Gastroesophageal sphincter (tissue), 4 donors: ENCODE data around the gene SNRPB. TPM values are rescaled to one million over a fixed set of nuclear protein-coding genes. Genes with fewer than 3 reads are reported as not detected.
"Not testable (repeated sequence)": the region's sequence is repeated elsewhere in the genome, so short reads cannot be mapped to it uniquely, and the experiment has no call there.

Source experiments
- ATAC-seq: fragments of 150-250 bp; one replicate; pipeline ENCODE4 v1.9.1; 2016; ENCODE audit warnings: mild to moderate bottlenecking, moderate library complexity
- H3K27ac ChIP-seq, 4 donors: fragments of 200-600 bp; sonication (generic) in 3 of 4; 1 replicate in 3 of 4; 2 replicates in 1 of 4; pipeline ENCODE4 v1.5.1; 2016 to 2019
- H3K27me3 ChIP-seq: fragments of 200-600 bp; sonication (generic); one replicate; pipeline ENCODE4 v1.5.1; 2019
- H3K36me3 ChIP-seq, 2 donors: fragments of 200-600 bp; sonication (generic); one replicate each; pipeline ENCODE4 v1.5.1; 2019; ENCODE audit warnings: control low read depth in 1 of 2
- H3K4me1 ChIP-seq, 3 donors: fragments of 200-600 bp; sonication (generic); 1 replicate in 2 of 3; 2 replicates in 1 of 3; pipeline ENCODE4 v1.5.1; 2016 to 2019; ENCODE audit warnings: control low read depth in 2 of 3
- H3K4me3 ChIP-seq, 2 donors: fragments of 200-600 bp; sonication (generic); one replicate each; pipeline ENCODE4 v1.5.1; 2019; ENCODE audit warnings: mild to moderate bottlenecking in 1 of 2, moderate library complexity in 1 of 2
- H3K9me3 ChIP-seq, 3 donors: fragments of 200-600 bp; sonication (generic); one replicate each; pipeline ENCODE4 v1.5.1; 2017 to 2019; ENCODE audit warnings: control low read depth in 2 of 3
- EP300 ChIP-seq: sonication (generic); formaldehyde crosslinking; IDR thresholded peaks from one replicate; pipeline ENCODE4 v1.6.1; 2017; ENCODE audit warnings: antibody characterized with exemption, mild to moderate bottlenecking
- POLR2A ChIP-seq, 2 donors: fragments of 450-650 bp; IDR thresholded peaks; one replicate each; pipeline ENCODE4 v1.6.1; 2017; ENCODE audit warnings: antibody characterized with exemption in 2 of 2, mild to moderate bottlenecking in 2 of 2, moderate library complexity in 1 of 2
- POLR2AphosphoS5 ChIP-seq: sonication (generic); formaldehyde crosslinking; IDR thresholded peaks from one replicate; pipeline ENCODE4 v1.6.1; 2017; ENCODE audit warnings: antibody characterized with exemption
- WGBS, 2 donors: methylation state at CpG; one replicate each; pipeline ENCODE4 v1.1.5; 2018; ENCODE audit warnings: low coverage in 1 of 2; 5-methylcytosine and 5-hydroxymethylcytosine counted together
- total RNA-seq, 4 donors: library from RNA; depleted of rRNA; stranded (reverse); fragments of >200 nt; gene quantifications; one replicate each; pipeline ENCODE4 v1.1.0, GENCODE V29; 2016
- TF ChIP-seq, protein P1 (sequence below), 4 experiments: fragments of 200-600 bp in 2 of 4; fragments of 450-650 bp in 2 of 4; sonication (generic) in 1 of 4; IDR thresholded peaks; one replicate each; pipeline ENCODE4 v1.5.1; 2017 to 2019; ENCODE audit warnings: antibody characterized with exemption in 4 of 4, mild to moderate bottlenecking in 2 of 4, moderate library complexity in 2 of 4

SNRPB gene
- total RNA-seq, 4 donors from 2014 or later = 154 to 212 (median 204) TPM

DNA sequence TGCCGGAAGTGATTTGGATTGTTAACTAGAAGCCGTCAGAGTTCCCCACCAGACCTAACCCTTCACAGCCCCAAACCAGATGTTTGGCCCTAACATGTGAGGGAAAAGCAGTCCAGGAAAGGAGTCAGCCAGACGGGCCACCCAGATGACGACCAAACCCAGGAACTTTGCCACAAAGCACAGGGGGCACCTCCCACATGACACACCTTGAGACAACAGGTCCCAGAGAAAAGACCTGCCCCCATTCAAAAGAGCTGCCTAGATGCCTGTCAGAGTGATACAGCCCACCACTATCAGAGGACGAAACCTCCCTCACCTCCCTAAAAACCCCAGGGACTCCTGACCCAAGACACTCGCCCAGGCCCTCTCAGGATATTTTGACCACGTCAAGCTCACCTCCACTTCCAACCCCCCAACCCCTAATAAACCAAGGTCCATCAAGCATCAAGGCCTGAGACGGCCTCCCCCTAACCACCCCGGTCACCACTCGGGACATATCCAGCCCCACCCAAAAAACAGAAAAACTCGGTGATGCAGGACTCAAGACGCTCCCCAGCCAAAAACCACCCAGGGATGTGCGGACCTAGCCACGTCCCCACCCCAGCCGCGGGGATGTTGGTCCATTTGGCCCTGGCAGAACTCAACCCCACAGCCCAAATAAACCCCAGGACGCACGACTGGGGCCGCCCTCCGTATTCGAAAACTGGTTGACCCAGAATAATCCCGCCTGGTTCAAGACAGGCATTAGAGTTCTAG is 37.5 kb upstream of the SNRPB start:
- H3K4me1 ChIP-seq = peaks cover 0 to 23% (median 10%) of the 10 kb centered on the region in 3 donors
- peak; percentile 34 for ATAC-seq
- WGBS, 2 donors = 5 to 40% methylated on average over 1 to 7 of the region's 22 CpGs
- no peaks in the 10 kb centered on the region for H3K36me3 ChIP-seq
- peak overlapping the region in 3 of 4 donors; percentile 88 to 89 (median 89) for H3K27ac ChIP-seq
- TF ChIP-seq POLR2AphosphoS5 (no peak), POLR2A (IDR thresholded peaks at IDR 0.05) (no peak)
- TF ChIP-seq, protein P1, sequence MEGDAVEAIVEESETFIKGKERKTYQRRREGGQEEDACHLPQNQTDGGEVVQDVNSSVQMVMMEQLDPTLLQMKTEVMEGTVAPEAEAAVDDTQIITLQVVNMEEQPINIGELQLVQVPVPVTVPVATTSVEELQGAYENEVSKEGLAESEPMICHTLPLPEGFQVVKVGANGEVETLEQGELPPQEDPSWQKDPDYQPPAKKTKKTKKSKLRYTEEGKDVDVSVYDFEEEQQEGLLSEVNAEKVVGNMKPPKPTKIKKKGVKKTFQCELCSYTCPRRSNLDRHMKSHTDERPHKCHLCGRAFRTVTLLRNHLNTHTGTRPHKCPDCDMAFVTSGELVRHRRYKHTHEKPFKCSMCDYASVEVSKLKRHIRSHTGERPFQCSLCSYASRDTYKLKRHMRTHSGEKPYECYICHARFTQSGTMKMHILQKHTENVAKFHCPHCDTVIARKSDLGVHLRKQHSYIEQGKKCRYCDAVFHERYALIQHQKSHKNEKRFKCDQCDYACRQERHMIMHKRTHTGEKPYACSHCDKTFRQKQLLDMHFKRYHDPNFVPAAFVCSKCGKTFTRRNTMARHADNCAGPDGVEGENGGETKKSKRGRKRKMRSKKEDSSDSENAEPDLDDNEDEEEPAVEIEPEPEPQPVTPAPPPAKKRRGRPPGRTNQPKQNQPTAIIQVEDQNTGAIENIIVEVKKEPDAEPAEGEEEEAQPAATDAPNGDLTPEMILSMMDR (IDR thresholded peaks at IDR 0.05) = no peak
- peak overlapping the region; percentile 65 to 70 for H3K4me3 ChIP-seq
- H3K9me3 ChIP-seq = no peaks in the 10 kb centered on the region
- H3K27me3 ChIP-seq = no peaks in the 10 kb centered on the region

DNA sequence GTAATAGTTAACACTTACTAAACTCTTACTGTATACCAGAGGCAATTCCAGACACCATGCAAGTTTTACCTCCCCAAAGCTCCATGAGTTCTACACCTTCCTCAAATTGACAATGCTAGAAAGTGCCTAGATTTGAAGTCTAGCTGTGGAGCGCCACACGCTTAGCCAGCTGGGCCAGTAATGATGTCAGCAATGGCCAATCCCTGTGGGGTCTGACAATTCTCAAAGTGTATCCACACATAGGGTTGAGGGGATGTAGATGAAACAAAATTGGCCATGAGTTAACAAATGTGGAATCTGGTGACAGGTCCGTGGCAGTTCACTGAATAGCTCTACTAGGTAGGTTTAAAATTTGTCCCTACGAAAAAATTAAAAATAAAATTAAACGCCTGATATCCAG is 36.9 kb upstream of the SNRPB start:
- TF ChIP-seq POLR2AphosphoS5 (no peak), POLR2A (IDR thresholded peaks at IDR 0.05) (no peak), EP300 (no peak)
- TF ChIP-seq, protein P1 (IDR thresholded peaks at IDR 0.05) = no peak
- H3K36me3 ChIP-seq = no peaks in the 10 kb centered on the region
- H3K4me1 ChIP-seq = peaks cover 0 to 23% (median 10%) of the 10 kb centered on the region in 3 donors
- WGBS, 2 donors = 67 to 77% methylated on average over 5 of the region's 5 CpGs
- no peak for ATAC-seq
- H3K27me3 ChIP-seq = no peaks in the 10 kb centered on the region
- peak overlapping the region in 1 of 2 donors; percentile 70 for H3K4me3 ChIP-seq
- H3K9me3 ChIP-seq = no peaks in the 10 kb centered on the region
- peak overlapping the region in 2 of 4 donors; percentile 89 for H3K27ac ChIP-seq

DNA sequence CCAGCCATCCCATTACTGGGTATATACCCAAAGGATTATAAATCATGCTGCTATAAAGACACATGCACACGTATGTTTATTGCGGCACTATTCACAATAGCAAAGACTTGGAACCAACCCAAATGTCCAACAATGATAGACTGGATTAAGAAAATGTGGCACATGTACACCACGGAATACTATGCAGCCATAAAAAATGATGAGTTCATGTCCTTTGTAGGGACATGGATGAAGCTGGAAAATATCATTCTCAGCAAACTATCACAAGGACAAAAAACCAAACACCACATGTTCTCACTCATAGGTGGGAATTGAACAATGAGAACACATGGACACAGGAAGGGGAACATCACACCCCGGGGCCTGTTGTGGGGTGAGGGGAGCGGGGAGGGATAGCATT is 35.8 kb upstream of the SNRPB start:
- not testable (repeated sequence) for H3K4me3 ChIP-seq, H3K36me3 ChIP-seq, ATAC-seq, H3K27me3 ChIP-seq, H3K27ac ChIP-seq, H3K9me3 ChIP-seq
- WGBS, 2 donors = 100% methylated on average over 1 of the region's 5 CpGs; no CpG with 5 or more reads in 1 of the 2 donors
- peaks cover 0 to 23% (median 10%) of the 10 kb centered on the region in 3 donors for H3K4me1 ChIP-seq

DNA sequence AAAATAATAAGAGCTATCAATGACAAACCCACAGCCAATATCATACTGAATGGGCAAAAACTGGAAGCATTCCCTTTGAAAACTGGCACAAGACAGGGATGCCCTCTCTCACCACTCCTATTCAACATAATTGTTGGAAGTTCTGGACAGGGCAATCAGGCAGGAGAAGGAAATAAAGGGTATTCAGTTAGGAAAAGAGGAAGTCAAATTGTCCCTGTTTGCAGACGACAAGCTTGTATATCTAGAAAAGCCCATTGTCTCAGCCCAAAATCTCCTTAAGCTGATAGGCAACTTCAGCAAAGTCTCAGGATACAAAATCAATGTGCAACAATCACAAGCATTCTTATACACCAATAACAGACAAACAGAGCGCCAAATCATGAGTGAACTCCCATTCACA is 34.2 kb upstream of the SNRPB start:
- not testable (repeated sequence) for H3K27ac ChIP-seq, H3K9me3 ChIP-seq, H3K4me3 ChIP-seq, ATAC-seq, H3K27me3 ChIP-seq
- Histone ChIP-seq H3K4me1 (peaks cover 0 to 22% (median 10%) of the 10 kb centered on the region in 3 donors), H3K36me3 (peaks cover 0 to 12% of the 10 kb centered on the region in 2 donors)
- WGBS, 2 donors = 69 to 100% methylated on average over 1 to 2 of the region's 2 CpGs

DNA sequence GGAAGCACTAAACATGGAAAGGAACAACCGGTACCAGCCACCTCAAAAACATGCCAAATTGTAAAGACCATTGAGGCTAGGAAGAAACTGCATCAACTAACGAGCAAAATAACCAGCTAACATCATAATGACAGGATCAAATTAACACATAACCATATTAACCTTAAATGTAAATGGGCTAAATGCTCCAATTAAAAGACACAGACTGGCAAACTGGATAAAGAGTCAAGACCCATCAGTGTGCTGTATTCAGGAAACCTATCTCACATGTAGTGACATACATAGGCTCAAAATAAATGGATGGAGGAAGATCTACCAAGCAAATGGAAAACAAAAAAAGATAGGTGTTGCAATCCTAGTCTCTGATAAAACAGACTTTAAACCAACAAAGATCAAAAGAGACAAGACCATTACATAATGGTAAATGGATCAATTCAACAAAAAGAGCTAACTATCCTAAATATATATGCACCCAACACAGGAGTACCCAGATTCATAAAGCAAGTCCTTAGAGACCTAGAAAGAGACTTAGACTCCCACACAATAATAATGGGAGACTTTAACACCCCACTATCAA is 32.3 kb upstream of the SNRPB start:
- H3K27me3 ChIP-seq, H3K27ac ChIP-seq, ATAC-seq, H3K9me3 ChIP-seq, H3K4me3 ChIP-seq: not testable (repeated sequence)
- Histone ChIP-seq H3K36me3 (peaks cover 0 to 29% of the 10 kb centered on the region in 2 donors), H3K4me1 (peaks cover 0 to 11% (median 6%) of the 10 kb centered on the region in 3 donors)
- 91 to 95% methylated on average over 2 of the region's 2 CpGs for WGBS, 2 donors

DNA sequence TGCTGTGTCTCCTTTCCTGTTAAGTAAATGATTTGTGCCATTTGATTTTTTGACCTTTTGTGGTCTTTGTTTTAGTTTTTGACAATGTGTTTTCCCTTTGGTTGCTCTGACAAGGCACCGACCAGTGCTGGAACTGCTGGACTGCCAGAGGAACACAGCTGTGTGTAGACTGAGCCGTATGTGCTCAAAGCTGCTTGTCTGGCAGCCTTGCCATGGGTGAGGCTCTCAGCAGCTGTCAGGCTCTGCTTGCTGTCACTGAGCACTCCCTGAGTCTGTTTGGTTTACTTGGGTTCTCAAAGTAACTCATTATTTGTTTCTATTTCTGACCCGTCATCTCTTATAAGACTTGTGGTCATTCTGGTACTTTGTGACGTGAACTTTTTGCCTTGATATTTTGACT is 15.1 kb upstream of the SNRPB start:
- Histone ChIP-seq H3K4me3 (no peak overlapping the region), H3K36me3 (peaks cover 0 to 100% of the 10 kb centered on the region in 2 donors), H3K27me3 (no peaks in the 10 kb centered on the region), H3K9me3 (peaks cover 0 to 1% (median 0%) of the 10 kb centered on the region in 3 donors), H3K4me1 (no peaks in the 10 kb centered on the region), H3K27ac (no peak overlapping the region)
- no peak for ATAC-seq
- 44 to 66% methylated on average over 3 to 4 of the region's 4 CpGs for whole genome bisulfite sequencing, 2 donors
- TF ChIP-seq, protein P1 (IDR thresholded peaks at IDR 0.05) = no peak
- TF ChIP-seq POLR2A (IDR thresholded peaks at IDR 0.05) (no peak), POLR2AphosphoS5 (no peak), EP300 (no peak)
